Dendritic cell treated with granulocyte-macrophage colony-stimulating factor and Interleukin-4, amounts not matched to agents 40 ng/mL and 50 ng/mL, for 4 days (primary cell): Measurements from ENCODE around the gene METTL22.
"Not testable (repeated sequence)": the region's sequence is repeated elsewhere in the genome, so short reads cannot be mapped to it uniquely, and the experiment has no call there.

Experiments
- H3K27ac Mint-ChIP-seq: one replicate; pipeline ENCODE4 v1.8.0; 2022; ENCODE audit warnings: mild to moderate bottlenecking, mixed read lengths
- H3K27me3 Mint-ChIP-seq: one replicate; pipeline ENCODE4 v1.8.0; 2022; ENCODE audit warnings: mild to moderate bottlenecking, mixed read lengths
- H3K36me3 Mint-ChIP-seq: one replicate; pipeline ENCODE4 v1.8.0; 2022; ENCODE audit warnings: low read depth, mixed read lengths
- H3K4me1 Mint-ChIP-seq: one replicate; pipeline ENCODE4 v1.8.0; 2022; ENCODE audit warnings: low read depth, mixed read lengths
- H3K4me3 Mint-ChIP-seq: one replicate; pipeline ENCODE4 v1.8.0; 2022; ENCODE audit warnings: mild to moderate bottlenecking, moderate library complexity, mixed read lengths
- H3K9me3 Mint-ChIP-seq: one replicate; pipeline ENCODE4 v1.8.0; 2022; ENCODE audit warnings: mixed read lengths
- intact Hi-C: fragments of 100-400 bp; cut with micrococcal nuclease; formaldehyde crosslinking; loops from one replicate; pipeline ENCODE4 v1.15.0; 2022

The METTL22 gene

DNA sequence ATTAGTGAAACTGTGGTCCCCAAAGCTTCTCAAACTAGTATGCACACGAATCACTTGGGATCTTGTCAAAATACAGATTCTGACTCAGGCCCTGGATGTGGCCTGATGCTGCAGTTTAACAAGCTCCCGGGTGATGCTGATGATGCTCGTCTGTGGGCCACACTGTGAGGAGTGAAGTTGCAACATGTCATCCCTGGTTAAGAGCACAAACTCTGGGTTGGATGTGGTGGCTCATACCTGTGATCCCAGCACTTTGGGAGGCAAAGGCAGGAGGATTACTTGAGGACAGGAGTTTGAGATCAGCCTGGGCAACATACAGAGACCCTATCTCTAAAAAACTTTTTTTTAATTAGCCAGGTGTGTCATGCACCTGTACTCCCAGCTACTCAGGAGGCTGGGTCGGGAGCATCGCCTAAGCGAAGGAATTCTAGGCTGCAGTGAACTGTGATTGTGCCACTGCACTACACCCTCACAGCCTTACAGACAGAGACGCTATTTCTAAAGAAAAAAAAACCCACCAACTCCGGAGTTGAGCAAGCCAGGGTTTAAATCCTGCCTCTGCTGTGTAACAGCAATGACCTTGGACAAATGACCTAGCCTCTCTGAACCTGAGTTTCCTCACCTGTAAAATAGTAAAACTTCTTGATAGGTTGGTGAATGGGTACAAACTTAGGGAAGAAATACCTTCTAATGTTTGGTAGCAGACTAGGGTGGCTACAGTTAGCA is 28.5 kb downstream of the METTL22 start:
- no peak overlapping the region for H3K4me3 Mint-ChIP-seq
- no peaks in the 10 kb centered on the region for H3K27me3 Mint-ChIP-seq
- no peak overlapping the region for H3K27ac Mint-ChIP-seq
- intact Hi-C loops: loop anchor here (10.0 kb wide), 1 partner anchor 215 kb away; the partner anchor contains the start of gene CARHSP1
- H3K36me3 Mint-ChIP-seq: peaks cover 66% of the 10 kb centered on the region
- H3K4me1 Mint-ChIP-seq: peaks cover 22% of the 10 kb centered on the region
- H3K9me3 Mint-ChIP-seq: no peaks in the 10 kb centered on the region

DNA sequence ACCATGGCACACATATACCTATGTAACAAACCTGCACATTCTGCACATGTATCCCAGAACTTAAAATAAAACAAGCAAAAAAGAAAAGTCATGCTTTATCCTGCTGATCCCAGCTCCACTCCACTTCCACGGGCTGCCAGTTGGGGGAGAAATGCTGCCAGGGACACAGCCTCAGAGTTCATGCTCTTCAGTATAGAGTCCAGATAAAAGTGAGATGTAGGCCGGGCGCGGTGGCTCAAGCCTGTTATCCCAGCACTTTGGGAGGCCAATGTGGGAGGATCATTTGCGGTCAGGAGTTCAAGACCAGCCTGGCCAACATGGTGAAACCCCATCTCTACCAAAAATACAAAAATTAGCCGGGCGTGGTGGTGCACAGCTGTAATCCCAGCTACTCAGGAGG is 30.5 kb downstream of the METTL22 start:
- peaks cover 55% of the 10 kb centered on the region for H3K36me3 Mint-ChIP-seq
- intact Hi-C loops: loop anchor here (10.0 kb wide), 1 partner anchor 213 kb away; the partner anchor contains the start of gene CARHSP1
- H3K9me3 Mint-ChIP-seq, H3K4me3 Mint-ChIP-seq, H3K27me3 Mint-ChIP-seq, H3K27ac Mint-ChIP-seq: not testable (repeated sequence)
- H3K4me1 Mint-ChIP-seq: peaks cover 15% of the 10 kb centered on the region

DNA sequence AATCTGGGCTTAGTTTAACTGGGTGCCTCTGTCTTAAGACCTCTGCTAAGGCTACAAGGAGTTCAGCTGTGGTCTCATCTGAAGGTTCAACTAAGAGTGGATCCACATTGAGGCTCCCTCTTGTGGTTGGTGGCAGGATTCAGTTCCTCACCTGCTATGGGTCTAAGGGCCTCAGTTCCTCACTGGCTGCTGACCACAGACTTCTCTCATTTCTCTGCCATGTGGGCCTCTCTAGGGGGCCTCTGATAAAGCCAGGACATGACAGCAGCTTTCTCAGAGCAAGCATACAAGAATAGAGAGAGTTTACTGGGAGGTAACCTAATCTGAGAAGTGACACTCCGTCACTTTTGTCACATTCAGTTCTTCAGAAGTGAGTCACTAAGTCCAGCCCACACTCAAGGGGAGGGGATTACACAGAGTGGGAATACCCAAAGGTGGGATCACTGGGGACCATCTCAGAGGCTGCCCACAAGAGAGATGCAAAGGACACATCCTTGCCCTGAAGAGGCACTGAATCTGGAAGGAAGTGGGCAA is 33.8 kb downstream of the METTL22 start:
- H3K4me3 Mint-ChIP-seq: no peak overlapping the region
- peak overlapping the region; percentile 47 for H3K27ac Mint-ChIP-seq

DNA sequence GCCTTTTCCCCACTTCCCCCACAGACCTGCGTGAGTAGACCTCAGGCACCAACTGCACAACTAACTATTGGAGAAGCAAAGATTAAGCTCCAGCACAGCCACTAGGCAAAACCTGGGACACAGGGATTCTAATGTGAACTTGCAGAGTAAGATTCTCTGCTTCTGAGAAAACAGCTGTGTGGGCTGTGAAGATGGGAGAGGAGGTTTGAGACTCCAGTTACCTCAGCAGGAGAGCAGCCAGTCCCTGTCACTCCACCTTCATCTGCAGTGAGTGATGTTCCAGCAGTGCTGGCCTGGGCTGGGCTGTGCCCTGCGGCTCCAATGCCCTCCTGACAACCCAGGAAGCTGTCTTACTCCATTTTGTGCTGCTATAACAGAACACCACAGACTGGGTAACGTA is 34.9 kb downstream of the METTL22 start:
- H3K4me3 Mint-ChIP-seq: no peak overlapping the region
- H3K27ac Mint-ChIP-seq: no peak overlapping the region
- no peaks in the 10 kb centered on the region for H3K9me3 Mint-ChIP-seq
- H3K4me1 Mint-ChIP-seq: peaks cover 17% of the 10 kb centered on the region
- intact Hi-C loops: loop anchor here (5.0 to 10.0 kb wide), 2 partner anchors 136 to 208 kb away; partner anchors contain the start of gene CARHSP1
- no peaks in the 10 kb centered on the region for H3K27me3 Mint-ChIP-seq
- peaks cover 62% of the 10 kb centered on the region for H3K36me3 Mint-ChIP-seq

More for the DNA sequence above, 33.8 kb downstream of the METTL22 start:
- Mint-ChIP-seq H3K9me3 (no peaks in the 10 kb centered on the region), H3K36me3 (peaks cover 53% of the 10 kb centered on the region), H3K4me1 (peaks cover 12% of the 10 kb centered on the region), H3K27me3 (no peaks in the 10 kb centered on the region)
- intact Hi-C loops: loop anchor here (1.0 to 10.0 kb wide), 3 partner anchors 88 to 210 kb away; partner anchors contain the start of gene CARHSP1

DNA sequence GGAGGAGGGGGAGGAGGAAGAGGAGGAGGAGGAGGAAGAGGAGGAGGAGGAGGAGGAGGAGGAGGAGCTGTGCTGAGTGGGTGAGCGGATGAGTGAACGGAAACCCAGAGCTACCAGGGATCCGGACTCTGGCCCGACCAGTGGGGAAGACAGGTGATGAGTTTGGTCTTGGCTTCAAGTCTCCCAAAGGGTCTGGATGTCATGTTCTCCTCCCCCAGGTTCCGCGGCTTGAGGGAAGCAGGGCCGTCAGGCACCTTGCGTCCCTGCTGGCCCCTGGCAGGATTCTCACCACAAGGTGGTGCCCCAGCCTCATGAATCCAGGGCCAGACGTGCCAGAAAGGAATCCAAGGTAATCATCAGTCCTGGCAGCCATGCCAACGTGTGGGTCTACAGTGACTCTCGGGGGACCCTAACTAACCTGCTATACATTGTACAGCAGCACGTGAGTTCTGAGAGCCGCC is 39.4 kb downstream of the METTL22 start:
- H3K27me3 Mint-ChIP-seq: no peaks in the 10 kb centered on the region
- H3K4me1 Mint-ChIP-seq: peaks cover 8% of the 10 kb centered on the region
- H3K9me3 Mint-ChIP-seq: no peaks in the 10 kb centered on the region
- peaks cover 86% of the 10 kb centered on the region for H3K36me3 Mint-ChIP-seq
- intact Hi-C loops: loop anchor here (5.0 kb wide), 1 partner anchor 221 kb away; the partner anchor contains the start of gene LITAFD
- no peak overlapping the region for H3K4me3 Mint-ChIP-seq
- no peak overlapping the region for H3K27ac Mint-ChIP-seq

DNA sequence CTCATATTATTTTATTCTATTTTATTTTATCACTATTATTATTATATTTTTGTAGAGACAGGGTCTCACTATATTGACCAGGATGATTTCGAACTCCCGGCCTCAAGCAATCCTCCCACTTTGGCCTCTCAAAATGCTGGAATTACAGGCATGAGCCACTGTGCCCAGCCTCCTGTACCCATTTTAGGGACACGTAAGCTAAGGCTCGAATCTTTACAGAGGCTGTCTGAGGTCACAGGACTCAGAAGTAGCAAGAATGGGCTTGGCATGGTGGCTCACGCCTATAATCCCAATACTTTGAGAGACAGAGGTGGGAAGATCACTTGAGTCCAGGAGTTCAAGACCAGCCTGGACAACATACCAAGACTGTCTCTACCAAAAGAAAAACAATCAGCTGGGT is 40.2 kb downstream of the METTL22 start:
- intact Hi-C loops: loop anchor here (5.0 kb wide), 1 partner anchor 221 kb away; the partner anchor contains the start of gene LITAFD
- Mint-ChIP-seq H3K9me3 (no peaks in the 10 kb centered on the region), H3K36me3 (peaks cover 86% of the 10 kb centered on the region), H3K4me3 (no peak overlapping the region), H3K4me1 (peaks cover 5% of the 10 kb centered on the region), H3K27ac (no peak overlapping the region), H3K27me3 (no peaks in the 10 kb centered on the region)

DNA sequence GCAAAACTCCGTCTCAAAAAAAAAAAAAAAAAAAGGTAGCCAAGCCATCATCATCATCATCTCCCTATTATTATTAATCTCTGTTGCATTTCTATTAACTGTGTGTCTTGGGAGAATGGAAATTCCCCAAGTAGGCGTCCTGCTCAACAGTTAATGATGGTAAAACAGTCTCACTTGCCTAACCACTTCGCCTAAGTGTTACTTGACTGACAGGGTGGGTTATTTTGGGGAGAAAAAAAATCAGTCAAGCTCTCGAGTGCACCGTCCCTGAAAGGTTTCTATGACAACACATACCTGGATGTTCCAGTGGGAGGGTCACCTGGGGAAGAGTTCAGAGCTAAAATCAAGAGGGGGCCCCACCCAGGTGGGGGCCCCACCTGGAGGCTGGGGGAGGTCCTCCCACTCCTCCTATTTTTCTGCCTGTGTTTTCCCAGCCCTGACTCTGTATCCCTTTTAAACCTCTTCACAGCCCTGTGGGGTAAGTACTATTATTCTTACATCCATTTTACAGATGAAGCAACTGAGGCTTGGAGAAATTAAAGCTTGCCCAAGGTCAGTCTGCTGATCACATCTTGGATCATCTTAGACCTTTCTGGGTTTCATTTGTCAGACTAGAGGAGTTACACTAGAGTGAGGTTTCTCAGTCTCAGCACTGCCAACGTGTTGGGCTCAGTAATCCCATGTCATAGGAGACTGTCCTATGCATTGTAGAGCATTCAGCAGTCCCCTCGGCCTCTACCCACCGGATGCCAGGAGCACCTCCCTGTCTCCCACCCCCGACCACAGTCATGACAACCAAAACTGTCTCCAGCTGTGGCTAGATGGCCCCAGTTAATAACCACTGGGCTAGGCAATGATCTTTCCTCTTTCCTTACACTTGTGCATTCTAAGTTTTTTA is 41.9 kb downstream of the METTL22 start:
- peaks cover 95% of the 10 kb centered on the region for H3K36me3 Mint-ChIP-seq
- H3K4me1 Mint-ChIP-seq: peaks cover 5% of the 10 kb centered on the region
- H3K27ac Mint-ChIP-seq: no peak overlapping the region
- H3K27me3 Mint-ChIP-seq: no peaks in the 10 kb centered on the region
- intact Hi-C loops: loop anchor here (5.0 kb wide), 1 partner anchor 219 kb away; the partner anchor contains the start of gene LITAFD
- H3K9me3 Mint-ChIP-seq: no peaks in the 10 kb centered on the region
- H3K4me3 Mint-ChIP-seq: no peak overlapping the region

DNA sequence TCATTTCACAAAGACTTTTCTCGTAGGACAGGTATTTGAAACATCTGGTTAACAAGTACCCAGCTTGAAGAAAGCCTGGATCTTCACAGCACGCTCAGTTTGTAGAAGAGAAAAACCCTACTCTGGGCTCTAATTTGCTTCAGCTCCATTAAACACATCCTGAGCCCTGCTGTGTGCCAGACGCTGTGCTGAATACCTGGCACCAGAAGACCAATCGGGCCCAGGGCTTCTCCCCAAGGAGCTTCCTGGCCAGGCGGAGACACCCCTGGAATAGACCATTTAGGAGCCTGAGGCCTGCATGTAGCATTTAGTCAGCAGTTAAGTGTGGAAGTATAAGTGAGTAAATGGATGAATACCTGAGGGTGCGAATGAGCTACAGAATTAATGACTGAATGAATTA is 44.0 kb downstream of the METTL22 start:
- Mint-ChIP-seq H3K36me3 (peaks cover 96% of the 10 kb centered on the region), H3K27me3 (no peaks in the 10 kb centered on the region), H3K9me3 (no peaks in the 10 kb centered on the region), H3K27ac (no peak overlapping the region), H3K4me3 (no peak overlapping the region), H3K4me1 (peaks cover 2% of the 10 kb centered on the region)
- intact Hi-C loops: no loop called here

DNA sequence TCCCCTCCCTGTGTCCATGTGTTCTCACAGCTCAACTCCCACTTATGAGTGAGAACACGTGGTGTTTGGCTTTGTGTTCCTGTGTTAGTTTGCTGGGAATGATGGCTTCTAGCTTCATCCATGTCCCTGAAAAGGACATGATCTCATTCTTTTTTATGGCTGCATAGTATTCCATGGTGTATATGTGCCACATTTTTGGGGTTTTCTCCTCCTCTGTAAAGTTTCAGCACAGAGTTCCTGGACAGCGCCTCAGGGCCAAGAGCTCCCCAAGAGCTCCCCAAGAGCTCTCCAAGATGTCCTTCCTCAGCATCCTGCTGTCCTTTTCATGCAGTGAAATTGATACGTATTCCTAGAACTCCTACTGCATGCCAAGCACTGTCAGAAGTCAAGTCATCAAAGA is 46.0 kb downstream of the METTL22 start:
- Mint-ChIP-seq H3K4me3 (no peak overlapping the region), H3K27me3 (no peaks in the 10 kb centered on the region), H3K27ac (no peak overlapping the region), H3K4me1 (no peaks in the 10 kb centered on the region), H3K9me3 (no peaks in the 10 kb centered on the region), H3K36me3 (peaks cover 90% of the 10 kb centered on the region)
- intact Hi-C loops: no loop called here

DNA sequence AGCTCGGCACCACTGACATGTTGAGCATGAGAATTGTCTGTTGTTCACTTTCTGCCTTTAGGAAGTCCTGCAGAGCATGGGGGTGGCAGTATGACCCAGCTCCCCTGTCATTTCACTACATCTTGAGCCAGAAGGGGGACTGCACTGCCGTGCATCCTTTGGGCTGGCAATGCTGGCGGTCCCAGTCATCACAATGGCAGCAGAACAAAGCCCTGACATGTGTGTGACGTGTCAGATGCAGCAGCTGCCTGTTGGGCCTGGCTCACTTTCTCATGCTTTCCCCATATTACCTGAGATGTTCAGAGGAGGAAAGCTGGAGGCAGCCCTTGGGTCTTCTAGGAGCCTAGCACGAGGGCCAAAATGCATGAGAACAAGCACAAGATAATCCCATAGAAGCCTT is 46.6 kb downstream of the METTL22 start:
- peaks cover 84% of the 10 kb centered on the region for H3K36me3 Mint-ChIP-seq
- no peaks in the 10 kb centered on the region for H3K4me1 Mint-ChIP-seq
- H3K27ac Mint-ChIP-seq: no peak overlapping the region
- intact Hi-C loops: no loop called here
- H3K4me3 Mint-ChIP-seq: no peak overlapping the region
- H3K27me3 Mint-ChIP-seq: no peaks in the 10 kb centered on the region
- no peaks in the 10 kb centered on the region for H3K9me3 Mint-ChIP-seq

DNA sequence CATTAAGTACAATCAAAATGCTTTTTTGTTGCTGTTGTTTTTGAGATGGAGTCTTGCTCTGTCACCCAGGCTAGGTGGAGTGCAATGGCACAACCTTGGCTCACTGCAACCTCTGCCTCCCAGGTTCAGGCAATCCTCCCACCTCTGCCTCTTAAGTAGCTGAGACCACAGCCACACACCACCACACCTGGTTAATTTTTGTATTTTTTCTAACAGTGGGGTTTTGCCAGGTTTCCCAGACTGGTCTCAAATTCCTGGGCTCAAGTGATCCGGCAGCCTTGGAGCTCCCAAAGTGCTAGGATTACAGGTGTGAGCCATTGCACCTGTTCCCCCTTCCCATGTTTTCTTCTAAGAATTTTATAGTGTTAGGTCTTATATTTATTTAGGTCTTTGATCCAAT is 48.0 kb downstream of the METTL22 start:
- H3K4me1 Mint-ChIP-seq: peaks cover 5% of the 10 kb centered on the region
- no peaks in the 10 kb centered on the region for H3K9me3 Mint-ChIP-seq
- no peak overlapping the region for H3K27ac Mint-ChIP-seq
- no peak overlapping the region for H3K4me3 Mint-ChIP-seq
- peaks cover 71% of the 10 kb centered on the region for H3K36me3 Mint-ChIP-seq
- H3K27me3 Mint-ChIP-seq: no peaks in the 10 kb centered on the region
- intact Hi-C loops: no loop called here

DNA sequence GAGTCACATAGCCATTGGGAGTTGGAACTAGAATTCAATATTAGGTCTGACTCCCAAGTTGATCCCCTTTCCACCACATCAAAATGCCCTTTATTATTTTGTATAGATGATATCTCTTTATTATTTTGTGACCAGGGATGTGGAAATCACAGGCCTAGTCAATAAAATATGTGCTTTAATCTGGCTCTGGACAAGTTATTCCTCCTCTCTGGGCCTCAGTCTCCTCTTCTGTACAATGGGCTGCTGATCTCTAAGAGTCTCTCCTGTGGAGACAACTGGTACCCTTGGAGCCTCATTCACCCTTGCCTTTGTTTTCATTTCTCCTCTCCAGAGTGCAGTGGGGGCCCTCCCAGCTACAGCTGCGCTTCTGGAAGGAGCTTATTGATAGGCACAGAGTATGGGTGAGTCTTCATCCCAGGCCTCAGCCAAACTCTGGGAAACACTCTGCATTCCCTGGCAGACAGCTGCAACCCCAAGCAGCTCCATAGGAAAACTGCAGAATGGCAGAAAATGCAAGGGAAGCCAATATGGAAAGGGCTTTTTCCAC is 48.6 kb downstream of the METTL22 start:
- Mint-ChIP-seq H3K9me3 (no peaks in the 10 kb centered on the region), H3K4me1 (peaks cover 11% of the 10 kb centered on the region), H3K27ac (no peak overlapping the region), H3K4me3 (no peak overlapping the region), H3K36me3 (peaks cover 65% of the 10 kb centered on the region), H3K27me3 (peaks cover 1% of the 10 kb centered on the region)
- intact Hi-C loops: no loop called here

DNA sequence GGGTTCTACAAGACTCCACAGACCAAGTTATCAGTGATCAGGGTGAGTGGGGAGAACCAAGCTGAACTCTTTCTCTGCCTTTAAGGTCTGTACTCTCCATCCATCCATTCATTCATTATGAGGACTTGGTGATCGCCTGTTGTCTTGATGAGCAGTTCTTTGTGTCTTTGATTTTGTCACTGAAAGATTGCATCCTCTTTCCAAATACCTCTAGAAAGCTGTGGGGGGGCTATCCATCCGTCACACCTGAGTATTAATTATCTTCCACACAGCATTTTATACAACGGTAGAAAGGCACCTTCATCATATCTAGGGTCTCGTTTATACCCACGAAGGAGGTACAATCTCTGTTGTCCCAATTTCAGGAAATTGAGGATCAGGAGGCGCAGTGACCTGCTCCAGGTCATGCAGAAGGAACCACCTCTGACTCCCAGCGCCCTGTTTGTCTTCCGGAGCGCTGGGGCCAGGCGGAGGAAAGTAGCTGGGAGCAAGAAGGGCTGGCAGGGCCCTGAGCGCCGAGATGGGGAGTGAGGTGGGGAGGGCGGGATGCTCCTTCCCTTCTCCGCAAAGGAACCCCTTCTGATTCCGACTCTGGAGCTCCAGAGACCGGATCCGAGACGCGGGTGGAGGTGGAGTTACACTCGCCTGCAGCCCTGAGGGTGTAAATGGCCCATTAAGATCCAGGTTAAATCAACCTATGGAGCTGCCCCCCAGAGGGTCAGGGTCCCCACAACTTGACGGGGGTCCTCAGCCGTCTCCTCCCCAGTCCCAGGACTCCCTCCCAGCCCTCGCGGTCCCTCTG is 52.3 kb downstream of the METTL22 start:
- Mint-ChIP-seq H3K4me1 (peaks cover 22% of the 10 kb centered on the region), H3K4me3 (peak overlapping the region; percentile 87), H3K9me3 (no peaks in the 10 kb centered on the region), H3K36me3 (peaks cover 34% of the 10 kb centered on the region), H3K27me3 (peaks cover 4% of the 10 kb centered on the region), H3K27ac (peak overlapping the region; percentile 77)
- intact Hi-C loops: loop anchor here (2.0 kb wide), 1 partner anchor 123 kb away; the partner anchor contains the start of genes PMM2 and TMEM186
